GM12878 (cell line): Measurements from ENCODE around the gene MLST8. TPM values are rescaled to one million over a fixed set of nuclear protein-coding genes. Genes with fewer than 3 reads are reported as not detected.

ENCODE experiments used
- ATAC-seq: fragments of 200-7000 bp; cut with Tn5 transposase; 3 replicates; pipeline ENCODE4 v1.9.1; 2020; ENCODE audit warnings: mild to moderate bottlenecking, moderate library complexity
- BruUV-seq: library from RNA; stranded (reverse); fragments of 400-500 nt; replicated peaks from 2 replicates; lab custom pipeline; 2021; lab: Mats Ljungman, UMichigan
- CTCF ChIA-PET: fragments of 300-600 bp; sonication (Branson Sonifier 250); formaldehyde crosslinking; extraction: SDS; loops from one replicate; lab custom pipeline; 2021; ENCODE audit warnings: inconsistent platforms; lab: Yijun Ruan, JAX
- POLR2A ChIA-PET: fragments of 350-600 bp; formaldehyde crosslinking; extraction: SDS; loops from one replicate; lab custom pipeline; 2021; ENCODE audit warnings: inconsistent platforms; lab: Charles Lee
- RAD21 ChIA-PET: fragments of 300-600 bp; sonication (Branson Sonifier 250); formaldehyde crosslinking; loops from one replicate; lab custom pipeline; 2023; ENCODE audit warnings: antibody characterized with exemption; ENCODE audit not compliant: unreplicated experiment; lab: Charles Lee
- SMC1A ChIA-PET: fragments of 300-600 bp; sonication (Branson Sonifier 250); formaldehyde crosslinking; loops from one replicate; lab custom pipeline; 2023; ENCODE audit not compliant: unreplicated experiment, uncharacterized antibody; lab: Charles Lee
- DNase-seq: peaks from one replicate; pipeline ENCODE4 v3.0.0-alpha.2; 2011; ENCODE audit warnings: low read depth, low spot score
- FAIRE-seq: peaks from 3 replicates; lab custom pipeline; 2011; peaks lifted over from hg19 to GRCh38; lab: Jason Lieb, UNC
- H2AFZ ChIP-seq: 2 replicates; pipeline ENCODE4 v1.6.0; 2011; ENCODE audit warnings: low read depth, low read length, control low read depth; ENCODE audit not compliant: control insufficient read depth
- H3K27ac ChIP-seq: 2 replicates; pipeline ENCODE4 v1.5.1; 2011; ENCODE audit warnings: control low read depth; ENCODE audit not compliant: control insufficient read depth, insufficient read depth
- H3K27me3 ChIP-seq, 2 experiments: replicated peaks in 1 of 2; 2 replicates each; pipeline versions ENCODE4 v1.6.0 to v1.6.1; 2011; ENCODE audit warnings: low read length in 1 of 2; ENCODE audit not compliant: control insufficient read depth in 2 of 2, insufficient read depth in 2 of 2
- H3K36me3 ChIP-seq, 2 experiments: 2 replicates each; pipeline ENCODE4 v1.5.1; 2011; ENCODE audit warnings: low read length in 1 of 2; ENCODE audit not compliant: control insufficient read depth in 2 of 2, insufficient read depth in 2 of 2
- H3K4me1 ChIP-seq: 2 replicates; pipeline ENCODE4 v1.6.1; 2011; ENCODE audit warnings: mild to moderate bottlenecking, low read length, moderate library complexity, mixed read lengths; ENCODE audit not compliant: control insufficient read depth, insufficient read depth
- H3K4me2 ChIP-seq: 2 replicates; pipeline ENCODE4 v1.6.0; 2011; ENCODE audit warnings: control low read depth; ENCODE audit not compliant: control insufficient read depth, insufficient read depth
- H3K4me3 ChIP-seq: fragments of 200-600 bp; sonication (generic); 2 replicates; pipeline ENCODE4 v1.5.1; 2016
- H3K79me2 ChIP-seq: 2 replicates; pipeline ENCODE4 v1.6.0; 2011; ENCODE audit warnings: low read length; ENCODE audit not compliant: control insufficient read depth, insufficient read depth
- H3K9ac ChIP-seq: 2 replicates; pipeline ENCODE4 v1.8.0; 2011; ENCODE audit warnings: low read length, control low read depth, mixed read lengths; ENCODE audit not compliant: control insufficient read depth, insufficient read depth
- H3K9me3 ChIP-seq: replicated peaks from 3 replicates; pipeline ENCODE4 v1.5.1; 2011; ENCODE audit warnings: mild to moderate bottlenecking, low read length; ENCODE audit not compliant: control insufficient read depth, insufficient read depth
- H4K20me1 ChIP-seq: 2 replicates; pipeline ENCODE4 v1.6.0; 2011; ENCODE audit not compliant: control insufficient read depth, insufficient read depth
- BCL3 ChIP-seq: IDR thresholded peaks from 2 replicates; pipeline ENCODE4 v1.6.1; 2011; ENCODE audit warnings: borderline replicate concordance, low read depth, mild to moderate bottlenecking, moderate library complexity, low read length; ENCODE audit not compliant: insufficient read depth, poor library complexity, severe bottlenecking
- BRCA1 ChIP-seq: IDR thresholded peaks from 2 replicates; pipeline ENCODE4 v1.6.1; 2011; ENCODE audit warnings: low read depth, low read length, improper control_type of control experiment
- EED ChIP-seq: sonication (generic); IDR thresholded peaks from 2 replicates; pipeline ENCODE4 v1.6.1; 2016; ENCODE audit warnings: antibody characterized with exemption, low read depth
- HDGF ChIP-seq: fragments of 450-650 bp; IDR thresholded peaks from 2 replicates; pipeline ENCODE4 v1.6.1; 2016; ENCODE audit warnings: antibody characterized with exemption
- KAT2A ChIP-seq: conservative IDR thresholded peaks from 2 replicates; pipeline ENCODE4 v1.6.1; 2011; ENCODE audit warnings: low read depth, low read length; ENCODE audit not compliant: control insufficient read depth
- MYC ChIP-seq: IDR thresholded peaks from 2 replicates; pipeline ENCODE4 v1.6.1; 2011; ENCODE audit warnings: mild to moderate bottlenecking, low read length, moderate library complexity, inconsistent platforms; ENCODE audit not compliant: insufficient read depth, insufficient replicate concordance, insufficient read length, severe bottlenecking
- RELA ChIP-seq: fragments of 450-650 bp; IDR thresholded peaks from 2 replicates; pipeline ENCODE4 v1.8.0; 2014; ENCODE audit warnings: borderline replicate concordance; ENCODE audit not compliant: partially characterized antibody
- SIX5 ChIP-seq: IDR thresholded peaks from 2 replicates; pipeline ENCODE4 v1.6.1; 2011; ENCODE audit warnings: mild to moderate bottlenecking, low read depth, low read length, moderate library complexity; ENCODE audit not compliant: severe bottlenecking
- SMAD1 ChIP-seq: fragments of 450-650 bp; IDR thresholded peaks from 2 replicates; pipeline ENCODE4 v1.6.1; 2018; ENCODE audit warnings: mild to moderate bottlenecking, low read depth; ENCODE audit not compliant: partially characterized antibody
- STAT3 ChIP-seq: IDR thresholded peaks from 2 replicates; pipeline ENCODE4 v1.6.1; 2011; ENCODE audit warnings: low read depth, low read length, improper control_type of control experiment
- TAF1 ChIP-seq: IDR thresholded peaks from 2 replicates; pipeline ENCODE4 v1.6.1; 2011; ENCODE audit warnings: mild to moderate bottlenecking, low read depth, low read length, borderline replicate concordance
- YY1 ChIP-seq: IDR thresholded peaks from 2 replicates; pipeline ENCODE4 v1.6.1; 2011; ENCODE audit warnings: low read depth, mild to moderate bottlenecking, low read length
- WGBS: methylation state at CpG from one replicate; pipeline ENCODE4 v1.1.6; 2016; ENCODE audit warnings: low lambda C conversion rate; ENCODE audit not compliant: insufficient replicate concordance, insufficient coverage; ENCODE audit errors: missing lambda C conversion rate; 5-methylcytosine and 5-hydroxymethylcytosine counted together
- in situ Hi-C: fragments of 300-500 bp; cut with MboI; formaldehyde crosslinking; loops from 9 replicates; pipeline ENCODE4 v1.14.3; 2018; ENCODE audit warnings: mixed read lengths
- intact Hi-C: fragments of 100-400 bp; cut with micrococcal nuclease; formaldehyde crosslinking; loops from one replicate; pipeline ENCODE4 v1.14.2; 2022; ENCODE audit not compliant: unreplicated experiment
- polyA plus RNA-seq, 11 experiments: library from polyadenylated mRNA; depleted of rRNA in 4 of 11; unstranded in 6 of 11; stranded (reverse) in 5 of 11; fragments of >200 nt; fragmentation: Nextera tagmentation in 4 of 11; fragmentation: Illumina TruSeq in 1 of 11; extraction: Ambion mirVana in 4 of 11; extraction: Trizol in 1 of 11; gene quantifications; 1 replicate in 1 of 11; 2 replicates in 10 of 11; pipeline versions ENCODE4 v1.2.1 to v1.2.3, GENCODE V29; 2011 to 2016; ENCODE audit warnings: inconsistent platforms in 2 of 11, missing spikeins in 2 of 11, low read depth in 1 of 11
- total RNA-seq, 4 experiments: library from RNA; depleted of rRNA in 3 of 4; stranded (reverse); fragments of >200 nt in 3 of 4; fragmentation: Illumina TruSeq in 1 of 4; extraction: Trizol in 1 of 4; gene quantifications; 2 replicates each; pipeline versions ENCODE4 v1.2.1 to v1.2.3, GENCODE V29; 2013 to 2021

MLST8 gene
- total and polyA plus RNA-seq, 10 of the 15 experiments (the other 5 are each of a cell fraction or from before 2014, with no cell fraction given), result 1.0 to 114 (median 64.2) TPM

- ChIA-PET CTCF (no interaction called here), RAD21 (no interaction called here), SMC1A (no interaction called here), POLR2A (no interaction called here)
- no peak for ATAC-seq
- WGBS, result over 99% methylated on average over 19 of the region's 20 CpGs
- intact Hi-C loops, result no loop called here
- TF ChIP-seq EED (no peak), BCL3 (peak; percentile 83)
- no peak for FAIRE-seq
- no peak overlapping the region for H3K9ac ChIP-seq
- H2AFZ ChIP-seq, result no peak overlapping the region
- in situ Hi-C loops, result no loop called here
- no peaks in the 10 kb centered on the region for H3K4me1 ChIP-seq
- BruUV-seq, result no TSS peak
- no peaks in the 10 kb centered on the region for H3K79me2 ChIP-seq
- no peak overlapping the region for H3K27ac ChIP-seq
- DNase-seq, result no peak
- H3K4me3 ChIP-seq, result no peak overlapping the region
- H3K4me2 ChIP-seq, result no peak overlapping the region
- H3K36me3 ChIP-seq, result peaks cover 0 to under 1% of the 10 kb centered on the region in 2 experiments; a peak in 2 of 4 replicates
- no peaks in the 10 kb centered on the region for H3K9me3 ChIP-seq
- no peaks in the 10 kb centered on the region for H4K20me1 ChIP-seq
- H3K27me3 ChIP-seq, result no peaks in the 10 kb centered on the region; a peak in 1 of 4 replicates
Measured at GRCh38 chr16:2181952-2182351, 23.3 kb upstream of the MLST8 start.

DNA sequence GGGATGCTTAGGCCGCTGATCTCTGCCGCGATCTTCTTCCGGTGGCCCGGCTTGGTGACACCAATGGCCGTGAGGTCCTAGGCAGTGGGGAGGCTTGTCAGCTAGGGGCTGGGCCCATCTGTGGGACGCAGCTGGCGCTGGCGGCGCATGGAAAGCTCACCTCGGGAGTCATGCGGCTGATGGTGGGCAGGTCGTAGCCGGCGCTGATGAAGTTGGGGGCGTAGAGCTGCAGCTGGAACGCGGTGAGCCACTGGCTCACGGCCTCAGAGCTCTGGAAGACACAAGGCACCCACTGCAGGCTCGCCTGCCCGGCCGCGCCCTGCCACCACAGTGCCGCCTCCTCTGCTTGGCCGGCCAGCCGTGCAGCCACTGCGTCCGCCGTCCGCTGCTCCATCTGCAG lies 21.6 kb upstream of the MLST8 start:
- DNase-seq (no peak), FAIRE-seq (no peak), ATAC-seq (peak; percentile 48; the same call in 2 of the 3 replicates)
- H3K36me3 ChIP-seq, result no peaks in the 10 kb centered on the region
- no peaks in the 10 kb centered on the region for H4K20me1 ChIP-seq
- no peaks in the 10 kb centered on the region for H3K9me3 ChIP-seq
- SMC1A ChIA-PET, result no interaction called here
- no peak overlapping the region for H3K27ac ChIP-seq
- CTCF ChIA-PET, result no interaction called here
- H3K4me3 ChIP-seq, result no peak overlapping the region
- BruUV-seq, result no TSS peak
- H3K9ac ChIP-seq, result no peak overlapping the region
- RAD21 ChIA-PET, result no interaction called here
- no peaks in the 10 kb centered on the region for H3K79me2 ChIP-seq
- POLR2A ChIA-PET, result no interaction called here
- H3K4me2 ChIP-seq, result no peak overlapping the region
- WGBS, result 37% methylated on average over 24 of the region's 30 CpGs
- in situ Hi-C loops, result no loop called here
- no peaks in the 10 kb centered on the region; a peak in 1 of 4 replicates for H3K27me3 ChIP-seq
- intact Hi-C loops, result no loop called here
- no peaks in the 10 kb centered on the region for H3K4me1 ChIP-seq
- no peak overlapping the region for H2AFZ ChIP-seq
- TF ChIP-seq MYC (no peak), RELA (no peak), YY1 (no peak), SMAD1 (no peak), TAF1 (no peak), KAT2A (no peak), BCL3 (no peak), STAT3 (no peak), SIX5 (no peak), BRCA1 (no peak), HDGF (no peak)
